Right ventricle myocardium inferior (tissue), 1 donor: Measurements from ENCODE around the gene MRPS27. TPM values are rescaled to one million over a fixed set of nuclear protein-coding genes. Genes with fewer than 3 reads are reported as not detected.

ENCODE experiments used
- ATAC-seq: fragments of 200-7000 bp; cut with Tn5 transposase; one replicate; pipeline ENCODE4 v1.9.1; 2020; ENCODE audit warnings: mild to moderate bottlenecking, moderate library complexity
- DNase-seq: peaks from one replicate; pipeline ENCODE4 v3.0.0; 2021; ENCODE audit errors: missing footprints
- intact Hi-C: fragments of 100-400 bp; cut with DNase I; formaldehyde crosslinking; loops from one replicate; pipeline ENCODE4 v1.11.0; 2022
- total RNA-seq: library from RNA; stranded (reverse); fragmentation: NEBNext Ultra II Directional; extraction: Animal tissue kit (Norgen Biotek cat#: 25700); gene quantifications from one replicate; pipeline ENCODE4 v1.2.1, GENCODE V29; 2021
- donor health status: DM: no; HTN: yes; CAD: no; lungs with severe emphysema.

MRPS27 gene
- total RNA-seq, 1 donor from 2014 or later, result 65.5 TPM

- DNase-seq (no peak), ATAC-seq (no peak)
- intact Hi-C loops, result no loop called here
These were observed 48.3 kb downstream of the MRPS27 start for GRCh38 chr5:72271702-72272101.

- DNase-seq (no peak), ATAC-seq (no peak)
- intact Hi-C loops, result no loop called here
These were observed 50.0 kb downstream of the MRPS27 start for GRCh38 chr5:72270037-72270436.

GRCh38 chr5:72269411-72269780, 50.6 kb downstream of the MRPS27 start:
- ATAC-seq (no peak), DNase-seq (no peak)
- intact Hi-C loops, result loop anchor here (5.0 kb wide), 1 partner anchor 132 kb away; no protein-coding TSS in a partner anchor

GRCh38 chr5:72268753-72269410, 51.2 kb downstream of the MRPS27 start:
- ATAC-seq (no peak), DNase-seq (no peak)
- intact Hi-C loops, result loop anchor here (5.0 kb wide), 1 partner anchor 132 kb away; no protein-coding TSS in a partner anchor

GRCh38 chr5:72268260-72268659, 51.8 kb downstream of the MRPS27 start:
- intact Hi-C loops, result loop anchor here (5.0 kb wide), 1 partner anchor 131 kb away; no protein-coding TSS in a partner anchor
- ATAC-seq (no peak), DNase-seq (no peak)

- ATAC-seq (no peak), DNase-seq (no peak)
- intact Hi-C loops, result loop anchor here (5.0 kb wide), 1 partner anchor 130 kb away; no protein-coding TSS in a partner anchor
These were observed 52.4 kb downstream of the MRPS27 start for GRCh38 chr5:72267685-72268084.

GRCh38 chr5:72266862-72267261, 53.2 kb downstream of the MRPS27 start:
- DNase-seq (no peak), ATAC-seq (no peak)
- intact Hi-C loops, result loop anchor here (5.0 kb wide), 1 partner anchor 130 kb away; no protein-coding TSS in a partner anchor

GRCh38 chr5:72265032-72265877, 54.8 kb downstream of the MRPS27 start:
- ATAC-seq (no peak), DNase-seq (no peak)
- intact Hi-C loops, result loop anchor here (5.0 kb wide), 1 partner anchor 128 kb away; no protein-coding TSS in a partner anchor

- ATAC-seq (no peak), DNase-seq (no peak)
- intact Hi-C loops, result no loop called here
These were observed 63.5 kb downstream of the MRPS27 start for GRCh38 chr5:72256536-72256935.

GRCh38 chr5:72255670-72256069, 64.4 kb downstream of the MRPS27 start:
- DNase-seq (no peak), ATAC-seq (no peak)
- intact Hi-C loops, result no loop called here

- intact Hi-C loops, result no loop called here
- ATAC-seq (no peak), DNase-seq (no peak)
These were observed 64.8 kb downstream of the MRPS27 start for GRCh38 chr5:72255237-72255636.

- DNase-seq (no peak), ATAC-seq (no peak)
- intact Hi-C loops, result no loop called here
These were observed 67.4 kb downstream of the MRPS27 start for GRCh38 chr5:72252574-72253155.

- intact Hi-C loops, result no loop called here
- DNase-seq (no peak), ATAC-seq (no peak)
These were observed 68.0 kb downstream of the MRPS27 start for GRCh38 chr5:72252008-72252407.

- ATAC-seq (no peak), DNase-seq (no peak)
- intact Hi-C loops, result no loop called here
These were observed 68.7 kb downstream of the MRPS27 start for GRCh38 chr5:72251386-72251785.

GRCh38 chr5:72248410-72248981, 71.5 kb downstream of the MRPS27 start:
- DNase-seq (no peak), ATAC-seq (no peak)
- intact Hi-C loops, result loop anchor here (5.0 kb wide), 1 partner anchor 36 kb away; no protein-coding TSS in a partner anchor

- intact Hi-C loops, result loop anchor here (5.0 kb wide), 1 partner anchor 35 kb away; no protein-coding TSS in a partner anchor
- DNase-seq (no peak), ATAC-seq (no peak)
These were observed 73.0 kb downstream of the MRPS27 start for GRCh38 chr5:72246954-72247442.

- no peak for DNase-seq
- intact Hi-C loops, result loop anchor here (5.0 kb wide), 1 partner anchor 34 kb away; no protein-coding TSS in a partner anchor
- no peak for ATAC-seq
These were observed 74.0 kb downstream of the MRPS27 start for GRCh38 chr5:72245951-72246532.

GRCh38 chr5:72245546-72245945, 74.5 kb downstream of the MRPS27 start:
- DNase-seq (no peak), ATAC-seq (no peak)
- intact Hi-C loops, result loop anchor here (5.0 kb wide), 1 partner anchor 33 kb away; no protein-coding TSS in a partner anchor
